ENCODE measurements around the gene CSMD2.
A peak's percentile ranks its signal among the peaks of the same experiment; 100 is the strongest.
"Not testable (repeated sequence)": the region's sequence is repeated elsewhere in the genome, so short reads cannot be mapped to it uniquely, and the experiment has no call there.

The CSMD2 gene

GRCh38 chr1:34164771-34165391, at the start of gene CSMD2:
Gene CSMD2, minus strand, starts transcription at chr1:34165230. Its CDS starts 133 bp downstream, at chr1:34165097.
- peak; percentile 59 for DNase-seq (ENCODE audit: low spot score)

- no peak for DNase-seq (ENCODE audit: low spot score)
Observed at GRCh38 chr1:34213956-34214355, 48.9 kb upstream of the CSMD2 start.

- DNase-seq (ENCODE audit: low spot score) = no peak
Observed at GRCh38 chr1:34212673-34213072, 47.6 kb upstream of the CSMD2 start.

DNA sequence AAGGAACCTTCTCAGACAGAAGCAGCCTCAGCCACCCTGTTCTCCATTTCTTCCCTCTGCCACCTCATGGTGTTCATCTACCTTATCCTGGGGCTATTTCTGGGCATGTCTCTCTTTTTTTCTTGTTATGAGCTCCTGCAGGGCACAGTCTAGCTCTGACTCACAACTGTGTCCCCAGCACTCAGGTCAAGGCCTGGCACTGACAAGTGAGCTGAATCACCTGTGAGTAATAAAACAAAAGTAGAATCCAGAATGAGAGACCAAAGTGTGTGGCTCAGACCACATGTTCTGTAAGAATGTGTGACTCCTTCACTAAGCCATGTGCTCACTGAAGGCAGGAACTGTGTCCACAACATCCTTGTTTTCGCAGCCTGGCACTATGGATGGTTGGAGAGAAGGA, 34.9 kb upstream of the CSMD2 start:
- peak; percentile 63 for DNase-seq (ENCODE audit: low spot score)

- DNase-seq (ENCODE audit: low spot score) = no peak
Observed at GRCh38 chr1:34192621-34193020, 27.6 kb upstream of the CSMD2 start.

- DNase-seq (ENCODE audit: low spot score) = no peak
Observed at GRCh38 chr1:34190692-34191091, 25.7 kb upstream of the CSMD2 start.

- DNase-seq (ENCODE audit: low spot score) = no peak
Observed at GRCh38 chr1:34188985-34189384, 24.0 kb upstream of the CSMD2 start.

- no peak for DNase-seq (ENCODE audit: low spot score)
Observed at GRCh38 chr1:34188418-34188817, 23.4 kb upstream of the CSMD2 start.

GRCh38 chr1:34186741-34187494, 21.9 kb upstream of the CSMD2 start:
- no peak for DNase-seq (ENCODE audit: low spot score)

- DNase-seq (ENCODE audit: low spot score) = not testable (repeated sequence)
Observed at GRCh38 chr1:34183381-34183780, 18.4 kb upstream of the CSMD2 start.

DNA sequence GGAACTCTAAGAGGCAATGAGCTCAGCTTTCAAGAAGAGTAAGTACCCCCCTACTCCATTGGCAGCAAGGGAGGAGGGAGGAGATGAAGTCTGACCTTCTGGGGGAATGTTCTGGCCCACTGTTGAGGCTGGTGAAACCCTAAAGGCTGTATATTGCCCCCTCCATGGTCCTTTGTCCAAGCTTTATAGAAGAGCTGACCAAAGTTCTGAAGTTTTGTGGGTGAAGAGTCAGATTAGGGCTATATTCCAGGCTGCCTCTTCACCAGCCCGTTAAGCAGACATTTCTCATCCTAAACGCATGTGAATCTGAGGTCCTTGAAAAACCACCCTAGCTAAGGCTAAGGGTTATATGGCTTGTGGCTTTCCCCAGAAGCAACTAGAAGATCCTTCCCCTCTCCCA, 13.0 kb upstream of the CSMD2 start:
- peak; percentile 17 for DNase-seq (ENCODE audit: low spot score)

- DNase-seq (ENCODE audit: low spot score) = no peak
Observed at GRCh38 chr1:34176830-34177603, 12.0 kb upstream of the CSMD2 start, which contains the start of gene C1orf94. Gene C1orf94, plus strand, starts transcription at chr1:34176907. Its CDS starts 883 bp downstream, at chr1:34177790.

DNA sequence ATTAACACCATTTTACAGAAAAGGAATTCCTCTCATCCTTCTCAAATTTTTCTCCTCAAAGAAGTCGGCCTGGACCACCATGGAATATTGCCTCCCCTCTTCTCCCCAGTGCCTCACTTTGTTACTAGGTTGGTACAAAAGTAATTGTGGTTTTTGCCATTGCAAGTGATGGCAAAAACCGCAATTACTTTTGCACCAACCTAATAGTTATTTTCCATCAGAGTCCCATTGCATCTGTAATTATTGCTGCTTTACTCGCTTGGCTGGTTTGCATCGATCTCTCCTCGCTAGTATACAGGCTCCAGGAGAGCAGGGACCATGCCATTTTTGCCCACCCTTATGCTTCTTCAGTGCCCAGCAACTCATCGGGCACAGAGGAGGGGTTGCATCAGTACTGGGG, 10.7 kb upstream of the CSMD2 start:
- no peak for DNase-seq (ENCODE audit: low spot score)

GRCh38 chr1:34167389-34167788, 2.4 kb upstream of the CSMD2 start:
- no peak for DNase-seq (ENCODE audit: low spot score)

GRCh38 chr1:34166625-34167361, 1.8 kb upstream of the CSMD2 start:
- peak; percentile 23 for DNase-seq (ENCODE audit: low spot score)

DNA sequence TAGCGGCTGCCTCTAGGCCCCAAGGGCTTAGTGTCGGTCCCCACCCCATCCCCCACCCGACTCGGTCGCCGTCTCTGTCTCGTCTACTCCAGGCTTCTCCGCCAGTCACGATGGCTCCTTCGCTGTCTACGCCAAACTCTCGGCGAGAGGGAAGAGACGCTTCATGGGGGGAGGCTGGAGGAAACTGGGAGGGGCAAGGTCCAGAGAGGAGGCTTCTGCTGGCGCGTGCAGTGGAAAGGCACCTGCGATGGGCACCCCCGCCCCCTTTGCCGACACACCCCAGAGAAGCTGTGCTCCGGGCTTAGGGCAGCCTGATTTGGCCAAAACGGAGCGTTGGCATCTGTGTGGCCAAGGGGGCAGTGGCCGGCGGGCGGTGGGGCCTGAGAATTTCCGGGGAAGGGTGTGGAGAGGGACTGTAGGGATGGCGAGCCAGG, 1.2 kb upstream of the CSMD2 start:
- no peak for DNase-seq (ENCODE audit: low spot score)

DNA sequence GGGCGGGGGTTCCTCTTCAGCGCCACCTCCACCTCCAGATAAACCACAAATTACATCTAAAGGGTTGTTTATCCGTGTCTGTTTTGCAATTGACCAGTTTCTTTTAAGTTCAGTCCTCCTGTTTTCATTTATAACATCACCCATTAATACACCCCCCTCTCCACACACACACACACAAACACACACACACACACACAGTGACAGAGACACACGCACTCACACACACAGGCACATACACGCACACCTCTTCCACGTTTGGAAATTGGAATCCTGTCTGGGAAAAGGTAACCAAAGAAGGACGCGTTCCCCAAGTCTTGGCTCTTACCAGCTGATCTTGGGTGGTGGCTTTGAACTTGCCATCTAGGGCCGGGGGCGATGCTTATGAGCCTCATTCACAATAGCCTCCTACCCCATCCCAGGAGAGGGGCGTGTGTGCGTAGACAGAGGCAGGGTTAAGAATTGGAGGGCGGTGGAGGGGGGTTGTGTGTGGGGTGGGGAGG, 442 bp upstream of the CSMD2 start:
- no peak for DNase-seq (ENCODE audit: low spot score)

DNA sequence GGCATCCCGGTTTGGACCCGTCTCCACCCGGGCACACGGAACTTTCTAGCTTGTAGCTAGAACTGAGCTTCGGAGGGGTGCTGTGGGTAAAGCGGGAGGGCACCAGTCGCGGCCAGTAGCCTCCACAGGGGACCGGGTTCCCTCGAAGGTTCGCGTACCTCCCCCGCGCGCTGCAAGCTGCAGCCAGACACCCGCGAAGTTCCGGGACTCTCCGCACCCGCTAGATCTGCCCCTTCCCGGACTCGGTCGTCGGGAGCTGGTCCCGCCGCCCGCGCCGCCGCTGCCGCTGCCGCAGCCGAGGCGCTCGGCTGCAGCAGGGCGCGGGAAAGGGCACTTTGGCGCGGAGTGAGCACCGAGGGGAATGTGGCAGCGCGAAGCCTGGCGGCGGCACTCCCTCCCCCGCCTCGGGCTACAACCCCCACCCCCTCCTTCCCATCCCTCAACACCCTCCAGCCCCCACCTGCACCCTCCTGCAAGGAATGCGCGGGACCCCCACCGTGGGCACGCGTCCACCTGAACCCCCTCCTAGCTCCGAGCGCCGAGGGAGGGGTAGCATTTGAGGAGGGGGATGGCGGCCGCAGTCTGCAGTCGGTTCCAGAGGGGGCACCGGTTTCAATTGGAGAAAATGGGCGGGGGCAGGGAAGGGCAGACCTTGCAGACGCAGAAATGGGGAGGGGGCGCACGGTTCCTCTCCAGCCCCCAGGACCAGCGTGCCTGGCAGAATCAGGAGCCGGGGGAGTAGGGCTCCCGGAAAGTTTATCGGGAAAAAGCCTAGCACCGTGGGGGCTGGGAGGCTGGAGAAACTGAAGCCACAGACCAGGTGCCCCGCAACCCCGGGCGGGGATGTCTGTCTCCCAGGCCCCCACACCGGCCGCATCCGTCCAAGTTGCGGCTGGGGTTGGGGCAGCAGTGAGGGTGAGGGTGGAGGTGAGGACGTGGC, 968 bp downstream of the CSMD2 start:
- DNase-seq (ENCODE audit: low spot score) = peak; percentile 12

DNA sequence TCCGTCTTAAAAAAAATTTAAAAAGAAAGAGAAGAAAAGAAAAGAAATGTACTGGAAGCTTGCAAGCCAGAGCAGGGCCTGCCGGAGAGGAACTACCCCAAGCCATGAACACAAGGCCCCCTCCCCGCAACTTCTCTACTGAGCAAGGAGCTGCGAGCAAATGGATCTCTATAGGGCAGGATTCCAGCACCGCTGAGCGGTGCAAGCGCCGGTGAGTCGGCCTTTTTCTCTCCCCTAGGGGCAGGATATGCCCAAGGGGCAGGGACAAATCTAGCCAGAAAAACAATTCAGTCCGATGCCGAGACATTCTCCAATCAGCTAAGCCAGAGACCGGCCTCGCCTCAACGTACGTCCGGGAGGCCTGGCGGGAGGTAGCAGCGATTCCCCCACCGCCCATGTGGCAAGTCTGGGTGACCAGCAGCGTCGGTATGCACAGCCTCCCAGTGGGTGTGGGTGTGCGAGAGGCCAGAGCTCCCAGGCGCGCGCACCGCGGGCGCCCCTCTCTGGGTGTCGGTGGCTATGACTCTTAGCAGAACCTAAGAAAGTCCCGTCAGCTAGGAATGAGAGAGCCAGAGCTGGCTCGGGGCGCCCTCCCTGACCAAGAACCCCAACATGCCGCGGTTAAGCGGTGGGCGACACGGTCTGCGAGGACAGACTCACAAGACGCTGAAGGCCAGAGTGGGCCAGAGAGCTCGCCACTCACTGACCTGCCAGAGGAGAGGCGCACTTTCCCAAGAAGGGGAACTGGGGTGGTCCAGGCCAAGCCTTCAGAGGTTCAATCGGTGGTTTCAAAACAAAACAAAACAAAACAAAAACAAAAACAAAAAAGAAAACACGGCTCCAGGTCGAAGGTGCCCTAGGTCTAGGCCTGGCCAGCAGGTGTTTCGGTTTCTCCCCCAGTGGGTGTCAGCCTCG, 1.9 kb downstream of the CSMD2 start:
- DNase-seq (ENCODE audit: low spot score) = peak; percentile 95

DNA sequence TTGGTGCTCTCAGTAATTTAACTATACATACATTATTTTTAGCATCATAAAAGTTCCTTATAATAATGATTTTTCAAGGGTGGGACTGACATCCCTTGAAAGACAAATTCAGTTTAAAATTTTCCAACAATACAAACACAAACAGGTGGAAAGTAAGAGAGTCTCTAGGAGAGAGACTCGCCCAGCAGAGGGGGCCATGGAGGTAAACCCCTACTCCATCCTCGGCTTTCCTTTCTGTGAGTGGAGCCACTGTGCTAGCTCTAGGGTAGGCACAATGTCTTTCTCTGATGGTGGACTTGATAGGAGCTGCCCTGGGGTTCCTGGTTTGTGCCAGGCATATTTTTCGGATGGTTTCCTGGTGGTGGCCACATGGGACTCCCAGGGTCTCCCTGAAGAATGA, 8.3 kb downstream of the CSMD2 start:
- DNase-seq (ENCODE audit: low spot score) = no peak
